ENCODE data around the gene NR4A1. TPM values are rescaled to one million over a fixed set of nuclear protein-coding genes. Genes with fewer than 3 reads are reported as not detected.

The NR4A1 gene
- total RNA-seq, 1 donor from 2014 or later, result 2.3 TPM

- DNase-seq (ENCODE audit: low read depth) (no peak), FAIRE-seq (no peak)
- Mint-ChIP-seq H3K4me3 (ENCODE audit: unreplicated experiment) (no peak overlapping the region), H3K36me3 (ENCODE audit: low read depth, unreplicated experiment) (peaks cover 20% of the 10 kb centered on the region), H3K27ac (ENCODE audit: unreplicated experiment) (no peak overlapping the region), H3K27me3 (ENCODE audit: low read depth, unreplicated experiment) (peaks cover 61% of the 10 kb centered on the region), H3K9me3 (ENCODE audit: unreplicated experiment) (peaks cover 11% of the 10 kb centered on the region), H3K4me1 (ENCODE audit: low read depth, unreplicated experiment) (no peaks in the 10 kb centered on the region)
- TF ChIP-seq EZH2 (IDR thresholded peaks at IDR 0.05; ENCODE audit: insufficient read depth, low read length) (no peak), CTCF (IDR thresholded peaks at IDR 0.05; ENCODE audit: insufficient read depth, low read depth, low read length) (no peak)
- no peak overlapping the region for H3K4me3 ChIP-seq (ENCODE audit: insufficient read depth, low read depth, low read length)
- no peak overlapping the region for H3K4me2 ChIP-seq (ENCODE audit: low read length)
- no peak overlapping the region for H3K27ac ChIP-seq (ENCODE audit: low read depth, low read length)
- no peaks in the 10 kb centered on the region for H4K20me1 ChIP-seq (ENCODE audit: insufficient read depth, low read length)
- H3K79me2 ChIP-seq (ENCODE audit: insufficient read depth, low read length), result no peaks in the 10 kb centered on the region
- no peaks in the 10 kb centered on the region for H3K4me1 ChIP-seq (ENCODE audit: insufficient read depth, low read length)
- H3K27me3 ChIP-seq (ENCODE audit: insufficient read depth, low read length), result peaks cover 29% of the 10 kb centered on the region
- H3K36me3 ChIP-seq (ENCODE audit: insufficient read depth, low read length), result no peaks in the 10 kb centered on the region
- no peak overlapping the region for H2AFZ ChIP-seq (ENCODE audit: low read depth, low read length)
- H3K9me3 ChIP-seq (ENCODE audit: insufficient read depth, low read depth, low read length), result no peaks in the 10 kb centered on the region
- no peak overlapping the region for H3K9ac ChIP-seq (ENCODE audit: low read length)
Observed at GRCh38 chr12:52091869-52092268, 40.6 kb downstream of the NR4A1 start.

DNA sequence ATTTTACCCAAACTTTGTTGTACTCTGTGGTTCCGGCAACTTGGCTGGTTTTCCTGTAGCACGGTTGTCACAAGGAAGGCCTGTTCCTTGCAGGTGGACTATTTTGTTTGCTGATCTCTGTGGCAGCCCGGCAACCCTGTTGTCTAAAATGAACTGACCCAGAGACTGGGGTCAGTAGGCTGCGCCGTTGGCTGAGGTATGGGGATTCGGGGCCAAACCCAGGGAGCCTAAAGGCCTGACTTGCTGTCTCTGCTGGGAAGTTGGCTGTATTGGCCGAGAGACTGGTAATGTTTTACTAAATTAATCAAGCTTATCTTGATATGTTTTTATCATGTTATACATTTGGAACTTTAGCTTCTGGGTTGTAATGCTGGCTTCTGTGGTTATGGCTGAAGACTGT is 42.1 kb downstream of the NR4A1 start:
- no peak for DNase-seq (ENCODE audit: low read depth)
- no peak for TF ChIP-seq EZH2 (IDR thresholded peaks at IDR 0.05; ENCODE audit: insufficient read depth, low read length)
- no peak for TF ChIP-seq CTCF (IDR thresholded peaks at IDR 0.05; ENCODE audit: insufficient read depth, low read depth, low read length)
- Mint-ChIP-seq H3K36me3 (ENCODE audit: low read depth, unreplicated experiment) (peaks cover 12% of the 10 kb centered on the region), H3K4me1 (ENCODE audit: low read depth, unreplicated experiment) (no peaks in the 10 kb centered on the region), H3K27ac (ENCODE audit: unreplicated experiment) (no peak overlapping the region), H3K9me3 (ENCODE audit: unreplicated experiment) (peaks cover 12% of the 10 kb centered on the region), H3K27me3 (ENCODE audit: low read depth, unreplicated experiment) (peaks cover 59% of the 10 kb centered on the region), H3K4me3 (ENCODE audit: unreplicated experiment) (no peak overlapping the region)
- Histone ChIP-seq H3K4me1 (ENCODE audit: insufficient read depth, low read length) (no peaks in the 10 kb centered on the region), H3K27ac (ENCODE audit: low read depth, low read length) (no peak overlapping the region), H2AFZ (ENCODE audit: low read depth, low read length) (no peak overlapping the region), H4K20me1 (ENCODE audit: insufficient read depth, low read length) (no peaks in the 10 kb centered on the region), H3K27me3 (ENCODE audit: insufficient read depth, low read length) (peaks cover 26% of the 10 kb centered on the region), H3K4me2 (ENCODE audit: low read length) (no peak overlapping the region), H3K4me3 (ENCODE audit: insufficient read depth, low read depth, low read length) (no peak overlapping the region), H3K36me3 (ENCODE audit: insufficient read depth, low read length) (no peaks in the 10 kb centered on the region), H3K79me2 (ENCODE audit: insufficient read depth, low read length) (no peaks in the 10 kb centered on the region), H3K9ac (ENCODE audit: low read length) (no peak overlapping the region), H3K9me3 (ENCODE audit: insufficient read depth, low read depth, low read length) (no peaks in the 10 kb centered on the region)
- no peak for FAIRE-seq

DNA sequence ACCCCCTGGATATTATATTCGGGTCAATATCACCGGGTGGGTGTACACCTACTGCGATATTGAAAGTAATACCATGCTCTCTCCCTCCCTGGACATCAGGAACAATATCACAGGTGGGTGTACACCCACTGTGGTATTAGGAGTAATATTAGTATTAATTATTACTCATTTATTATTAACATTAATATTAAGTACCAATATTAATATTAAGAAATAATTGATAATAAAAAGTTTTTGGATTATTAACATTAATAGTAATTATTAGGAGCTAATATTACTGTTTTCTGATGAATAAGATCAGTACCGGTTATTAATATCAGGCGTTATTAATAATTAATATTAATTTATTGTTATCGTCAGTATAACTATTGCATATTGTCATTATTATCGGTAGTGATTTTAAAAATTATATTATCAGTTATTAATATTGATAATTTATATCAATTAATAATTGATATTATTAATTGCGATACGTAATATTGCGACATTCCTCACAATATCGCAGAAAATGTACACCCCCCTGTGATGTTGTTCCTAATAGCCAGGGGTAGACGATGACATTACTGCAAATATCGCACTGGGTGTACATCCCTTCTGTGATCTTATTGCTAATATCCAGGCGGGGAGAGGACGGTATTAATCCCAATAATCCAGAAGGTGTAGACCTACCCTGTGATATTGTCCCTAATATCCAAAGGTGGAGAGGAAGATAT is 45.2 kb downstream of the NR4A1 start:
- Histone ChIP-seq H3K9me3 (ENCODE audit: insufficient read depth, low read depth, low read length) (no peaks in the 10 kb centered on the region), H3K36me3 (ENCODE audit: insufficient read depth, low read length) (no peaks in the 10 kb centered on the region), H4K20me1 (ENCODE audit: insufficient read depth, low read length) (no peaks in the 10 kb centered on the region), H3K4me1 (ENCODE audit: insufficient read depth, low read length) (no peaks in the 10 kb centered on the region), H3K4me2 (ENCODE audit: low read length) (no peak overlapping the region), H3K4me3 (ENCODE audit: insufficient read depth, low read depth, low read length) (no peak overlapping the region), H3K9ac (ENCODE audit: low read length) (no peak overlapping the region), H3K27me3 (ENCODE audit: insufficient read depth, low read length) (peaks cover 17% of the 10 kb centered on the region), H3K79me2 (ENCODE audit: insufficient read depth, low read length) (no peaks in the 10 kb centered on the region), H3K27ac (ENCODE audit: low read depth, low read length) (no peak overlapping the region), H2AFZ (ENCODE audit: low read depth, low read length) (no peak overlapping the region)
- DNase-seq (ENCODE audit: low read depth) (no peak), FAIRE-seq (no peak)
- H3K27ac Mint-ChIP-seq (ENCODE audit: unreplicated experiment), result no peak overlapping the region
- peaks cover 43% of the 10 kb centered on the region for H3K27me3 Mint-ChIP-seq (ENCODE audit: low read depth, unreplicated experiment)
- no peak overlapping the region for H3K4me3 Mint-ChIP-seq (ENCODE audit: unreplicated experiment)
- no peaks in the 10 kb centered on the region for H3K4me1 Mint-ChIP-seq (ENCODE audit: low read depth, unreplicated experiment)
- H3K9me3 Mint-ChIP-seq (ENCODE audit: unreplicated experiment), result peaks cover 10% of the 10 kb centered on the region
- H3K36me3 Mint-ChIP-seq (ENCODE audit: low read depth, unreplicated experiment), result no peaks in the 10 kb centered on the region
- TF ChIP-seq EZH2 (IDR thresholded peaks at IDR 0.05; ENCODE audit: insufficient read depth, low read length), result no peak
- TF ChIP-seq CTCF (IDR thresholded peaks at IDR 0.05; ENCODE audit: insufficient read depth, low read depth, low read length), result no peak

Measured in astrocyte (in vitro differentiated cells and primary cell).